Adrenal gland (tissue), 19 donors: ENCODE data around the gene ANKS4B. TPM values are rescaled to one million over a fixed set of nuclear protein-coding genes. Genes with fewer than 3 reads are reported as not detected.

ENCODE experiments used
- DNase-seq, 7 donors: peaks; one replicate each; pipeline ENCODE4 v3.0.0-alpha.2; 2019 to 2020
- H3K27ac ChIP-seq, 5 donors: fragments of 200-600 bp; sonication (generic) in 4 of 5; 1 replicate in 3 of 5; 2 replicates in 2 of 5; pipeline versions ENCODE4 v1.5.1 to v1.8.0; 2016 to 2020; ENCODE audit warnings: mild to moderate bottlenecking in 1 of 5
- H3K27me3 ChIP-seq: fragments of 200-600 bp; 2 replicates; pipeline ENCODE4 v1.8.0; 2021
- H3K36me3 ChIP-seq, 2 donors: fragments of 200-600 bp; replicated peaks in 1 of 2; 1 replicate in 1 of 2; 2 replicates in 1 of 2; pipeline versions ENCODE4 v1.5.1 to v1.8.0; 2018 to 2022
- H3K4me1 ChIP-seq, 2 donors: fragments of 200-600 bp; replicated peaks in 1 of 2; 1 replicate in 1 of 2; 2 replicates in 1 of 2; pipeline versions ENCODE4 v1.5.1 to v1.8.0; 2018 to 2021
- H3K4me3 ChIP-seq, 4 donors: fragments of 200-600 bp; sonication (generic) in 3 of 4; one replicate each; pipeline ENCODE4 v1.5.1; 2016 to 2018
- H3K9me3 ChIP-seq, 3 donors: fragments of 200-600 bp; sonication (generic) in 1 of 3; replicated peaks in 1 of 3; 1 replicate in 2 of 3; 2 replicates in 1 of 3; pipeline versions ENCODE4 v1.5.1 to v1.8.0; 2016 to 2021
- CTCF ChIP-seq, 6 experiments: fragments of 450-650 bp in 4 of 6; fragments of 200-600 bp in 2 of 6; sonication (generic) in 1 of 6; IDR thresholded peaks; 1 replicate in 5 of 6; 2 replicates in 1 of 6; pipeline versions ENCODE4 v1.5.1 to v1.8.0; 2016 to 2021; ENCODE audit warnings: antibody characterized with exemption in 6 of 6, mild to moderate bottlenecking in 2 of 6, moderate library complexity in 1 of 6
- POLR2A ChIP-seq, 2 donors: fragments of 450-650 bp; IDR thresholded peaks; one replicate each; pipeline ENCODE4 v1.6.1; 2017; ENCODE audit warnings: antibody characterized with exemption in 2 of 2, mild to moderate bottlenecking in 2 of 2, moderate library complexity in 1 of 2
- WGBS, 4 donors: extraction: QIAGEN DNeasy Blood & Tissue Kit in 2 of 4; methylation state at CpG; one replicate each; pipeline versions ENCODE4 v1.1.5 to v1.1.7; 2013 to 2017; 5-methylcytosine and 5-hydroxymethylcytosine counted together
- intact Hi-C, 2 donors: fragments of 100-400 bp; cut with DNase I; formaldehyde crosslinking; loops; one replicate each; pipeline versions ENCODE4 v1.14.1 to v1.15.0; 2022 to 2023
- long read RNA-seq, 10 donors: library from polyadenylated mRNA in 3 of 10; unstranded in 2 of 10; stranded (forward) in 1 of 10; transcript quantifications; one replicate each; pipeline ENCODE4 v2.0.0 and lab custom pipeline, GENCODE V29; 2021 to 2026
- polyA plus RNA-seq, 3 donors: library from polyadenylated mRNA; stranded (reverse); fragments of 200-250 nt in 2 of 3; fragments of 350-450 nt in 1 of 3; fragmentation: Illumina TruSeq in 1 of 3; extraction: RNeasy Lipid Tissue Mini Kit (QIAGEN cat#74804) in 1 of 3; gene quantifications; one replicate each; pipeline ENCODE4 v1.2.3, GENCODE V29; 2013 to 2014
- total RNA-seq, 9 donors: library from RNA; depleted of rRNA in 4 of 9; stranded (reverse); fragments of >200 nt in 4 of 9; fragments of 120-200 nt in 1 of 9; fragmentation: NEBNext Ultra II Directional in 1 of 9; extraction: Animal tissue kit (Norgen Biotek cat#: 25700) in 1 of 9; gene quantifications; one replicate each; pipeline versions ENCODE4 v1.1.0 to v1.2.4, GENCODE V29; 2013 to 2023
- donor health status: healthy with polysubstance abuse.
- donor health status: Bipolar disorder and iron deficiency.
- donor health status: DM: yes; HTN: yes; CAD: no.
- donor health status: DM: no; HTN: no; CAD: no.
- donor health status: DM: no; HTN: no; CAD: no.
- donor health status: DM: yes; HTN: yes; CAD: no.

ANKS4B gene
- total RNA-seq = not detected
- polyA plus RNA-seq = not detected
- long read RNA-seq, donor 1 = 0 reads
- long read RNA-seq, donor 2, full-length matches to known transcripts = 1 of 1 reads
- long read RNA-seq, donor 2, partial matches to known transcripts = 0 of 1 reads
- long read RNA-seq, donor 2, other reads (novel, unspliced or antisense) = 0 of 1 reads
- long read RNA-seq, donor 3 = 0 reads
- long read RNA-seq, donor 4 = 0 reads
- long read RNA-seq, donor 5 = 0 reads
- long read RNA-seq, donor 6 = 0 reads
- long read RNA-seq, donor 7 = 0 reads
- long read RNA-seq, donor 8 = 0 reads
- long read RNA-seq, donor 9 = 0 reads
- long read RNA-seq, donor 10 = 0 reads

- DNase-seq = no peak
- intact Hi-C loops = no loop called here
- H3K27ac ChIP-seq = no peak within 1 kb of the TSS
- no peaks in the 10 kb centered on the region for H3K4me1 ChIP-seq
- H3K4me3 ChIP-seq = no peak within 1 kb of the TSS
- no peaks in the 10 kb centered on the region for H3K9me3 ChIP-seq
- TF ChIP-seq CTCF (IDR thresholded peaks at IDR 0.05) (no peak), POLR2A (IDR thresholded peaks at IDR 0.05) (no peak)
- WGBS, 4 donors = 77 to 83% (median 78%) methylated on average over 11 of the region's 11 CpGs
- no peaks in the 10 kb centered on the region for H3K36me3 ChIP-seq
- H3K27me3 ChIP-seq = no peaks in the 10 kb centered on the region
These were observed at the start of gene ANKS4B for GRCh38 chr16:21233521-21234150. ANKS4B (plus strand) TSS chr16:21233699; CDS start chr16:21233738, 39 bp downstream.

- WGBS, 4 donors = 73 to 82% (median 76%) methylated on average over 3 of the region's 3 CpGs
- H3K4me1 ChIP-seq = peaks cover 7% of the 10 kb centered on the region in 2 donors
- no peak overlapping the region for H3K27ac ChIP-seq
- peaks cover 0 to 25% of the 10 kb centered on the region in 2 donors for H3K36me3 ChIP-seq
- H3K27me3 ChIP-seq = no peaks in the 10 kb centered on the region
- DNase-seq = no peak
- TF ChIP-seq POLR2A (IDR thresholded peaks at IDR 0.05) (no peak), CTCF (IDR thresholded peaks at IDR 0.05) (no peak)
- no peak overlapping the region for H3K4me3 ChIP-seq
- intact Hi-C loops = loop anchor here (10.0 kb wide), 2 partner anchors 121 to 381 kb away; no protein-coding TSS in a partner anchor
- H3K9me3 ChIP-seq = no peaks in the 10 kb centered on the region
These were observed 49.5 kb upstream of the ANKS4B start for GRCh38 chr16:21183995-21184394.

GRCh38 chr16:21184834-21185233, 48.7 kb upstream of the ANKS4B start:
- Histone ChIP-seq H3K9me3 (no peaks in the 10 kb centered on the region), H3K36me3 (peaks cover 0 to 20% of the 10 kb centered on the region in 2 donors), H3K4me1 (peaks cover 7 to 9% of the 10 kb centered on the region in 2 donors), H3K27me3 (no peaks in the 10 kb centered on the region), H3K4me3 (no peak overlapping the region), H3K27ac (no peak overlapping the region)
- no peak for DNase-seq
- no peak for TF ChIP-seq CTCF (IDR thresholded peaks at IDR 0.05)
- no peak for TF ChIP-seq POLR2A (IDR thresholded peaks at IDR 0.05)
- intact Hi-C loops = loop anchor here (5.0 to 10.0 kb wide), 4 partner anchors 92 to 380 kb away; partner anchors contain the start of gene CRYM (in 1 of the 2)
- WGBS, 4 donors = 87 to 97% (median 92%) methylated on average over 3 of the region's 3 CpGs

- H3K27ac ChIP-seq = no peak overlapping the region
- no peak for TF ChIP-seq CTCF (IDR thresholded peaks at IDR 0.05)
- TF ChIP-seq POLR2A (IDR thresholded peaks at IDR 0.05) = no peak
- no peaks in the 10 kb centered on the region for H3K9me3 ChIP-seq
- peaks cover 7 to 9% of the 10 kb centered on the region in 2 donors for H3K4me1 ChIP-seq
- no peak for DNase-seq
- WGBS, 4 donors = 81 to 85% (median 83%) methylated on average over 11 to 12 of the region's 12 CpGs
- no peak overlapping the region for H3K4me3 ChIP-seq
- peaks cover 0 to 10% of the 10 kb centered on the region in 2 donors for H3K36me3 ChIP-seq
- H3K27me3 ChIP-seq = no peaks in the 10 kb centered on the region
- intact Hi-C loops = loop anchor here (5.0 to 10.0 kb wide), 4 partner anchors 92 to 379 kb away; partner anchors contain the start of gene CRYM (in 1 of the 2)
These were observed 47.7 kb upstream of the ANKS4B start for GRCh38 chr16:21185659-21186325.
